DMS153 treated with DMSO at 0.1 percent for 48 hours (cell line): ENCODE data around the gene CBR1.
"Not testable (repeated sequence)": the region's sequence is repeated elsewhere in the genome, so short reads cannot be mapped to it uniquely, and the experiment has no call there.

Source experiments
- DNase-seq: peaks from one replicate; lab custom pipeline; 2025; ENCODE audit not compliant: unreplicated experiment; lab: John Stamatoyannopoulos, UW

Gene CBR1

DNA sequence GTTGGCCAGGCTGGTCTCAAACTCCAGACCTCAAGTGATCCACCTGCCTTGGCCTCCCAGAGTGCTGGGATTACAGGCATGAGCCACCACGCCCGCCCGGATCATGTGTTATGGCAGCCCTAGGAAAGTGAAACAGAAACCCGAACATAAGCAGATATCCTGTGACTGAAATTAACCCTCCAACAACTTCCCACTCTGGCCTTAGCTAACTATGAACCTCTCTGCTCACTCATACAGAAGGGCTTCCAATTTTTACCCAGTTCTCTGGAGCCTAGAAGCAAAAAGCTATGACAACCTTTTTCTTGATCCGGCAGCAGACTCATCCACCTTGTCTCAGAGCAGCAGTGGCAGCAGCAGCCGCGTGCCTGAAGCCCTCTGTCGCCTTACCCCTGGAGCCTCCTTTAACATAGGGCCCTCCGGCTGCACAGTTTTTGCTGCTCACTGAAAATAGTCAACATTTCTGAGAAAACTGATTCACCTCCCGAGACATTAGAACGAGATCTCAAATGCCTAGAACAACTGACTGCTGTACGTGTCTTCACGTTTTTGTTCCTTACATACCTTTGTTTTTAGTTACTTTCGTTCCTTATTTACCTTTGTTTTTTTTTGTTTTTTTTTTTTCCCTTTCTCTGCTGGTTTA is 9.3 kb downstream of the CBR1 start:
- DNase-seq = no peak

DNA sequence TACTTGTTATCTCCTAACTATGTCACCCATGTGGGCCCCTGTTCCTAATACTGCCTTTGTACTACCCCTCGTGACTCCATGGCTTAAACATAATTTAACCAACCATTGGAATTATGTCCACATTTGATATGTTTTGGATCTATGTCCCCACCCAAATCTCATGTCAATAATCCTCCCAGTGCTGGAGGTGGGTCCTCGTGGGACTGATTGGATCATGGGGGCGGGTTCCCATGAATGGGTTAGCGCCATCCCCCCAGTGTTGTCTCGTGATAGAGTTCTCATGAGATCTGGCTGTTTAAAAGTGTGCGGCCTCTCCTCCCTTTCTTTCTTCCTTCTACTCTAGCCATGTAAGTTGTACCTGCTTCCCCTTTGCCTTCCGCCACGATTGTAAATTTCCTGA is 9.8 kb downstream of the CBR1 start:
- no peak for DNase-seq

DNA sequence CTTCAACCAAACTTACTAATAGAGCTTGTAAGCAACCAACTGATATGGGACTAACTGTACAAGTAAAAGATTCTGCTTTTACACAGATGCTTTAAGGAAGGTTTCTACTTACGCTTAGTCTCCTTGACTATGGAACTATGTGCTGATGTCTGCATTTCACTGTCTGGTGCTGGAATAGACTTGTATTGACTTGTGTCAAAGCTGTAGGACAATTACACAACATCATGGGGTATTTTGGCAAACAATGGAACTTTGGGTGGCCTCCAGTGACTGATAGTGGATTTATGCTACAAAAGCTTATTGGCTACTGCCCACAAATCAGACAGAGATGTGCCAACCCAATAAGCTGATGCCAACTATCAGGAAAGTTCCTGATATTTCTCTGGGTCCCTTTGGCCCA is 10.6 kb downstream of the CBR1 start:
- no peak for DNase-seq

DNA sequence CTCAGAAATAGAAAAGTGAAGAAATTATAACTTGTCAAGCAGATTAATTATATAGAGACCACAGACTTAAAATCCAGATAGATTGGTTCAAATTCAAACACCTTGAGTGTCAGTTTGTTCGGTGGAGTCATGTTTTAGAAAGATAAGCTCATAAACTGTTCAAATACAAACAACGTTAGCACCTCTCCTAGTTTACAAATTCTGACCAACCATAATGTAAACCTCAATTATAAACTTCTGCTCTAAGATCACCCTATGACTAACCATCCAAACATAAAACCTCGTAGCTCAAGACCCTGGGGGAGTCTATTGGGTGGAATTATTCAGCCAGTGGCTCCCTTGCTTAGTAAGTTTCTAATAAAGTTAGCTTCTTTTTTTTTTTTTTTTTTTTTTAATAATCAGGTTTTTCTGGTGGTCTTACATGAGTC is 12.4 kb downstream of the CBR1 start:
- DNase-seq = no peak

DNA sequence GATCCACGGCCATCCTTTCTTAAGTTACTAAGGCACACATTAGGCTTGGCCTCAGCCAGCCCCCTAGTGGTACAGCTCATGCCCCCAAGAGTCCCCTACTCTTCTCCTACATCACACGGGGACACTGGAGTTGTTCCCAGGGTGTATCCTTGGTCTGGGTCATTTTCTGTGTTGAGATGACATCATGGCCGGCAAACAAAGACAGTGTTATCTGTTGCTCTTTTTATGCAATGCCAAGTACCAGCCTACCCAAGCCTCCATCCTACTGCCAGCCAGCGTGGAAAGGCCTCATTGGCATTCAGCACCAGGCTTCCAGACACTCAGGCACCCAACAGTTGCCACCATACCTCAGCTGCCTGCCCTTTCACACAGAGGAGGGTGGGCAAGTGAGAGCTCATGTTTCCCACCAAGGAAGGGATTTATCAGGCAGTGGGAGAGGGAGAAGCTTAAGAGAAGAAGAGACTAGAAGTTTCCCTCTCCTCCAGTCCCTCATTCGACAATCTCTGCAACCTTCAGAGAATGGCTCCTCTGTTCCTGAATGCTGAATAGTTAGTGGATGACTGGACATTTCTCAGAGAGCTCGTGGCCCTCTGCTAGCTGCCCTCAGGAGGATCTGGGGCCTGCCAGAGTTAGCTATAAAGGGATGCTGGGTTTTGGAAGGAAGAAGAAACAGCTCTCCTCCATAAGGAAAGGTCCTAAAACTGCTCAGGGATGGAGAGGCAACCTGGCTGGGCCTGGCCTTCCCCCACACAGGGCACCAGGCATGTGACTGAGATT is 17.7 kb downstream of the CBR1 start:
- no peak for DNase-seq

DNA sequence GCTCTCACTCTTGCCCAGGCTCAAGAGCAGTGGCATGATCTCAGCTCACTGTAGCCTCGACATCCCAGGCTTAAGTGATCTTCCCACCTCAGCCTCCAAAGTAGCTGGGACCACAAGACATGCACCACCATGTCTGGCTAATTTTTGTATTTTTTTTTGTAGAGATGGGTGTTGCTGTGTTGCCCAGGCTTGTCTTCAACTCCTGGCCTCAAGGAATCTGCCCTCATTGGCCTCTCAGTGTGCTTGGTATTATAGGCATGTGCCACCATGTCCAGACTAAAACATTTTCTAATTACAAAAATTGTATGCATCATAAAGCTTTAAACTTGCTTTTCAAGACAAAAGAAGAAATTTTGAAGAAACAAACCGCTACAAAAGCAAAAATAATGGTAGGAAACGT is 20.1 kb downstream of the CBR1 start:
- DNase-seq = no peak

DNA sequence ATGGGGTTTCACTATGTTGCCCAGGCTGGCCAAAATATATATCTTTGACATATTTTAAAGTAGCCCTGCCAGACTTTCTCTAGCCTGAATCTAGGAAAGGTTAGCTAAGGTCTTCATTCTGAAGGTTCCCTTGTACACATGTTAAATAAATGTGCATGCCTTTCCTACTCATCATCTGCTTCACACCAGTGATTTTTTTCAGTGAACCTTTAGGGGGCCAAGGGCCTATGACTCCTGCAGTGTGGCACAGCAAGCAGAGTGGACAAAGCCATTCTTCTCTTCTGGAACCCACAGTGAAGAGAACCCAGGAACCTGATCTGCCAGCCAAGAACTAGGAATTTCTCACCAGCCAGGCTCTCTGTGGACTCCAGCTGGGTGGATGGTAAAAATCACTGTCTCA is 22.9 kb downstream of the CBR1 start:
- DNase-seq = no peak

DNA sequence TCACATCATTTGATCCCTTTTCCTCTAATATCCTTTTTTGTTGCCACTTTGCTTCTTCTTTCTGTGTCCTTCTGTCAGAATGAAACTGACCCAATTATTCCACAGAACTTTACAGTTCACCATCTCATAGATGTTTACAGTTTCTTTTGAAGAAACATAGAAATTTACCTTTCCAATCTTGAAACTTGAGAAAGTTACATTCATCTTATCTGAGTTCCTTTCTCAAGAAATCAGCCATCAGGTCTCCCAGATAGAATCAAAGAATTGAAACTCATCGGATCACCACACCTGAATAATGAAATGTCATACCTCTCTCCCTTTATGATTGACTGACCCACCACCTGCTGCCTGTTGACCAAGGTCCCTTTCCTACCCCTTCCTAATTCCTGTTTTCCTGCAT is 23.7 kb downstream of the CBR1 start:
- no peak for DNase-seq

DNA sequence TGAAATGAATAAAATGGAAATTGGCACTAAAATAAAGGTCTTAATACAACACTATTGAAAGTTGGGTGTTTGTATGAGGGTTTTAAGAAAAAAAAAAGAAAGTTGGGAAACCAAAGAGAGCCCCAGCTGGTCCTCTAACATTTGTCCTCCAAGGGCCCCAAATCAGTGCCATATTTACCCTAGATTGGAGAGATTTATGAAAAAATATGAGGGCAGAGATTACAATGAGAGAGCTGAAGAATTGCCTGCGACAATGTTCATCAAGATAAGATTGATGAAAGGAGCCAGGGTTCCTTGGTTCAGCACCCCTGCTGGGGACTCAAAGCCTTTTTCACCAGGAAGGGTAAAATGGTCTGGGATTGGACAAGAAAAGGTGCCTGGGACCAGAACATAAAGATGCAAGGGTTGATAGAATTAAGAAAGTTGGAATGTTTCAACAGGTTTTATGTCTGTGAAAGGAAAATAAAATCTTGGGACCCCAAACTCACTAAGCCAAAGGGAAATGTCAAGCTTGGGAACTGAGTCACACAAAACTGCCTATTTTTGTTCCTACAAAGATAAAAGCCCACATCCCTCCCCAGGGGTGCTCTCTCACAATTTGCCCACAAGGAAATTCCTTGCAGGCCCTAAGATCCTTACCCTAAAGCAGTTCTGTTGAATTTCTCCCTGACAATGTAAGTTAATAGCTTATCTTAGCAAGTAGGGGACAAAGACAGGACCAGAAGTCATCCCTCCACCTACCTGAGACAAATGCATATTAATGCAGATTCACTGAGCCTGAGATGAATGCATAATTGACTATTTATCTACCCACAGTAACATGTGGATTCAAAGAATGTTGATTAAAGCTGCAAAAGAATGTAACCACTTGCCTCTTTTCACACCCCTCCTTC is 26.8 kb downstream of the CBR1 start:
- DNase-seq = no peak

DNA sequence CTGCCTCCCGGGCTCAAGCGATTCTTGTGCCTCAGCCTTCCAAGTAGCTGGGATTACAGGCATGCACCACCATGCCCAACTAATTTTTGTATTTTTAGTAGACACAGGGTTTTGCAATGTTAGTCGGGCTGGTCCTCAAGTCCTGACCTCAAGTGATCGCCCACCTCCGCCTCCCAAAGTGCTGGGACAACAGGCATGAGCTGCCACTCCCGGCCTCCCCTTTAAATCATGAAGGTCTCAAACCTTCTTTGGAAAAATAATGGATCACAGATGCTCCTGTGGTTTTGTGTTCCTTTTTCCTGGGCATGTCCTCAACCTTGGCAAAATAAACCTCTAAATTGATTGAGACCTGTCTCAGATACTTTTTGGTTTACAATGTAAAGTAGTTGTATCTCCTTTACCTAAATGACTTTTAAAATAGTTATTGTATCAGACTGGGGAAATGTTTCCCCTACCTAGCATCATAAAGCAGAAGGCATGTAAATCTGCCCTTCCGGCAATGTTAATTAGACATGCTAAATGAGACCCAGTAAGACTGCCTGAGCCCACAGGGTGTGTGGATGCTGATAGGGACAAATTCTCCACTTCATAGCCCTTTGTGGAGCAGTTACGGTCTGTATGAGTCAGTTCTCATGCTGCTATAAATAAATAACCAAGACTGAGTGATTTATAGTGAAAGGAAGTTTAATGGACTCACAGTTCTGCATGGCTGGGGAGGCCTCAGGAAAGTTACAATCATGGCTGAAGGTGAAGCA is 27.8 kb downstream of the CBR1 start:
- DNase-seq = no peak

DNA sequence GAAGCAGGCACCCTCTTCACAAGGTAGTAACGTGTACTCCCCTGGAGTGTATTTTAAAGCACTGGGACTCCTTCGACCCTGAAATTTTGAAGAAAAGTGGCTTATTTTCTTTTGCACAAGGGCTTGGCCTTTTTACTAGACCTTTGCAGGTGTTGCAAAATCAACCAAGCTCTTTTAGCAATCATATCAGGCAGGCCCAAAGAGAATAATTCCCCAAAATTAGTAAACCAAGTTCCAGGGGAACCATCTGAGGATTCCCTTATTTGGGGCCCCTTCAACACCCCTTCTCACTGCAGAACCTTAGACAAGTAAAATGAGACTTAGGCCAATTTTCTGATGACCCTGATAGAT is 28.3 kb downstream of the CBR1 start:
- DNase-seq = no peak

DNA sequence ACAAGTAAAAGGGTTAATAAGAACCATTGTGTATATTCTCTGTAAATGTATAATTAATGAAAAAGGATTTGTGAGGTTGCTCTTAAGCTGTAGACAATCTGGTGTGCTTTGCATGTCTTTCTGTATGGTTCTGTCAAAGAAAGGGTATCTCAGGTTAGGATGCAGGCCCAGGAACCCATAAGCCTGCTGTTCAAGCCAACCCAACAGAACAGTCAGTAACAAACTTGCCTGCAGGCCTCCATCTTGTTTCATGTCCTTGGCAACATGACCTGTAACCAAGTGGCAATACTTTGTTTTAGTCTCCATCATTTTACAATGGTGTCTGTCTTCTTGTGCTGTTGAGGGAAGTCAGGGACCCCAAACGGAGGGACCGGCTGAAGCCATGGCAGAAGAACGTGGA is 29.2 kb downstream of the CBR1 start:
- DNase-seq = no peak

DNA sequence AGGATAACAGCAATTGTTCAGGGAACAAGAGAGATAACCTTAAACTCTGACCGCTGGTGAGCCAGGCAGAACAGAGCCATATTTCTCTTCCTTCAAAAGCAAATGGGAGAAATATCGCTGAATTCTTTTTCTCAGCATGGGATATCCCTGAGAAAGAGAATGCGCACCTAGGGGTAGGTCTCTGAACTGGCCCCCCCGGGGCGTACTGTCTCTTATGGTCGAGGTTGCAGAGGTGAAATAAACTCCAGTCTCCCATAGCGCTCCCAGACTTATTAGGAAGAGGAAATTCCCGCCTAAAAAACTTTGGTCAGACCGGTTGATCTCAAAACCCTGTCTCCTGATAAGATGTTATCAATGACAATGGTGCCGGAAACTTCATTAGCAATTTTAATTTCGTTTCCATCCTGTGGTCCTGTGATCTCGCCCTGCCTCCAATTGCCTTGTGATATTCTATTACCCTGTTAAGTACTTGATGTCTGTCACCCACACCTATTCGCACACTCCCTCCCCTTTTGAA is 29.9 kb downstream of the CBR1 start:
- DNase-seq = not testable (repeated sequence)

DNA sequence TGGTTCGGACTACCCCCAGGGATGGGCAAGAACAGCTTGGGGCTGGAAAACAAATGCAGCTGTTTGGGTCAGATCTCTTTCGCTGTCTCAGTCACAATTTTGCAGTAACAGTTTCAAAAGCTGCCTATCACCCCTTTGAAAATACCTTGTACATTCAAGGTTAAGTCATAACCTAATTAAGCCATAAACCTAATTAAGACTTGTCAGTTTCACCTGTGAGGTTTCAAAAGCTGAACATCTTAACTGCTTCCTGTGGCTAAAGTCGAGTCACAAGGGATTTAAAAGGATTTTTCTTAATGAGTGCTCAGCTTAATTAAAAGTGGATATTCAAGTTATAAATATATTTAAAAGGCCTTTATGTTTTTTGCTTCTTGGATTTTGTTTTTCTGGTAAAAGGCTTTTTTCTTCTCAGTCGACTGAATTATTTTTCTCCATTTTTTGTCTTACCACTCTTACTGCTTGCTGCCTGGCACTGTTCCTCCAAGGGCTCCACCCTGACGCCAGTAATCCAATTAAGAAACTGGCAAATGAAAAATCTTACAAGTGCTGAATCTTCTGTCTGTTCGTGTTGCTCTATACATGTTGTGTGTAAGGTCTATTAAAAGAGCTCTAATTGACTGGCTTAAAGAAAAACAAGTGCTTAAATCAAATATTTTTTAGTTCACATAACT is 31.3 kb downstream of the CBR1 start:
- DNase-seq = no peak

DNA sequence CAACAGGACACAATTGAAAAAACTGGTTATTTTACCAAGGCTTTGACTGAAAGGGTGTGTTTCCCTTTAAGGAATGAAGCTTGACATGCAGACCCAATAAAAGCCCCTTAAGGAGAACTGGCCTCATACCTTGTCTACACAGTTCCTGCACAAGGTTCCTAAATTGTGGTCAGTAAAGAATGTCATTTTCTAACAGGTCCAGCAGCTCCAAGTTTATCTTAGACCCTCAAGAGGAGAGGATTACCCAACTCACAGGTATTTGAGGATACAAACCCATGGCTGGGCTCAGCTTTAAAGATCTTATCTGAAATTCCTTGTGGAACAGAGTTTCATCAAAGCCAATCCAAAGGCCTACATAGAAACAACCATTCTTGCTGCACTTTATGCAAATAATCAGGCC is 33.6 kb downstream of the CBR1 start:
- DNase-seq = no peak

DNA sequence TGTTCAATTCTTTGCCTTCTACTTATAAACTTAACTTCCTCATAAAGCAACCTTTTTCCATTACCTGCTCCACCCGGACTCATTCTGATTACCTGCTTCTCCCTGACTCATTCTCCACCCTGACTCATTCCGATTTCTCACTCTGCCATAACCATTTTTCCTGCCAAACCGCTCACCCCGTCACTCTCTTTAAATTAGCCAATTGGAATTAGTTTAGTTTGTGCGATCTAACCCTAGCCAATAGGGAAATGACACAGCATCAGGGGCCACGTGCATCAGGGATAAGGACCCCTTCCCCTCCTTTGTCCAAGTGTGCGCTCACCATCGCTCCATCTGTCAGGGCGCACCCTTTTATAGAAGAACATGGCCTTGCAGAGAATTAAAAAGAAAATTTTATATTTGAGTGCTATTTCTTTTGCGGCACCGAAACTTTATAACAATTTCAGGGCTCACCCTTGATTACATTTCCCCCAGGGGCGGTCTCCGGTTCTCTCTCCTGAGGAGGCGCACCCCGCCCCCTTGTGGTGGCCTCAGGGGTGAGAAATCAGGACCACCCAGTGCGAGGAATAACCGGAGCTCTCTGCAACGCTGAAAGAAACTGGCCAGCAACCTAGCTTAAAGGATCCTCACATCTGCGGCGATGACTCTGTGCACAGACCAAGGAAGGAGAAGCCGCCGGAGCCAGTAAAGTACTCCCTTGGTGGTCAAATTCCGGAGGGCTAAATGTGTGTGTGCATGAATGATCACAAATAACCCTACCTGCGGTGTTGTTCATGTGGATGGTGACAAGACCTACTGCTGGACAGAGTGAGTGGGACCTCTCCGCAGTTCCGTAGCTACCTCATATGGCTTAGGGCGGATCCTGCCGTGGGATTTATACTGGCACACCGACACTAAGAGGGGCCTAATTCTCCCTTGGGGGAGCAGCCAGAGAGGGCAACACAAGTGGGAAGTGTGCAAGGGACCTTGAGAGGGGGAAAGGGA is 34.8 kb downstream of the CBR1 start:
- DNase-seq = no peak

DNA sequence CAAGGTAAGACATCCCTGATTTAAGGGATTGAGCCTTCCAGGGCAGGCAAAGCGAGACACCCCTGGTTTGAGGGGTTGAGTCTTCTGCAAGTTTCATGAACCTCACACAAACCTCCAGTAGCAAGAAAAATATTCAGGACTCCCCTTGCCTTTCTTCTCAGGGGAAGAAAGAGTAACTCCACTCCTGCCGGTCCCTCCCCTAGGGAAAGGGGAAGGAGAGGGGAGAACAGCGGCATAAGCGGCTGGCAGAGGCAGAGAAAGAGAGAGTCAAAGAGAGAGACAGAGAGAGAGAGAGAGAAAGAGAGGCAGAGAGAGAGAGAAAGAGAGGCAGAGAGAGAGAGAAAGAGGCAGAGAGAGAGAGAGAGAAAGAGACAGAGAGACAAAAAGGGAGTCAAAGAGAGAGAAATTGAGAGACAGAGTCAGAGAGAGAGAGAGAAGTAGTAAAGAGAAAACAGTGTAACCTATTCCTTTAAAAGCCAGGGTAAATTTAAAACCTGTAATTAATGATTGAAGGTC is 35.6 kb downstream of the CBR1 start:
- DNase-seq = no peak

DNA sequence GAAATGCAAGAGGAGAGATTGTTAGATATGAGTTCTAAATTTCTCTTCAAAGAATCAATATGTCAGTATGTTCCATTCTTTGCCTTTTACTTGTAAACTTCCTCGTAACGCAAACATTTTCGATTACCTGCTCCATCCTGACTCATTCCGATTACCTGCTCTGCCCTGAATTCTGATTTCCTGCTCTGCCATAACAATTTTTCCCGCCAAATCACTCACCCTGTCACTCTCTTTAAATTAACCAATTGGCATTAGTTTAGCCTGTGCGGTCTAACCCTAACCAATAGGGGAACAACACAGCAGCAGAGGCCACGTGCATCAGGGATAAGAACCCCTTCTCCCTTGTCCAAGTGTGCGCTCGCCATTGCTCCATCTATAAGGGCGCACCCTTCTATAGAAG is 40.0 kb downstream of the CBR1 start:
- DNase-seq = no peak

DNA sequence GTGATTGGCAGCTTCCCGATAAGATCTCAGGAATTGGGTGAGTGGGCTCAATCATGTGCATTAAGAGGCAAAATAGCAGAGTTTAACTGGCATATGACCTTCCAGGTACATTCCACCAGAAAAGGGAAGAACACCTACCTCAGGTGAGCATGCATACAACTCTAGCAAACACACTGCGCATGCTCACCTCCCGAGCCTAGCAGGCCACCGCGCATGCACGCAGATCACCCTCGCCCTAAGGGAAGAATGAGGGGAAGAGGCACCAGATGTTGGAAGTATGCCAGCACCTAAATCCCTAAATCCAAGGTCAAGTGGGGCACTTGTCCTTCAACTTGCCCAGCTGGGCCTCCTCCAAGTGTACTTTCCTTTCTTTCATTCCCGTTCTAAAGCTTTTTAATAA is 41.4 kb downstream of the CBR1 start:
- no peak for DNase-seq
